Occipital lobe (tissue), 2 donors: ENCODE results near the gene ETFBKMT. TPM values are rescaled to one million over a fixed set of nuclear protein-coding genes. Genes with fewer than 3 reads are reported as not detected.
"Not testable (repeated sequence)": the region's sequence is repeated elsewhere in the genome, so short reads cannot be mapped to it uniquely, and the experiment has no call there.

ENCODE experiments used
- DNase-seq: peaks from one replicate; lab custom pipeline; 2025; lab: John Stamatoyannopoulos, UW
- total RNA-seq: library from RNA; depleted of rRNA; stranded (reverse); fragments of >200 nt; gene quantifications from one replicate; pipeline ENCODE4 v1.2.3, GENCODE V29; 2014

ETFBKMT gene
- total RNA-seq, 1 donor from 2014 or later = 3.4 TPM

GRCh38 chr12:31655208-31655607 lies 4.3 kb upstream of the ETFBKMT start:
- no peak for DNase-seq

- no peak for DNase-seq
Measured at GRCh38 chr12:31655792-31656191, 3.7 kb upstream of the ETFBKMT start.

GRCh38 chr12:31658471-31659086 lies 909 bp upstream of the ETFBKMT start:
- DNase-seq = no peak

- DNase-seq = no peak
Measured at GRCh38 chr12:31662176-31662849, 2.8 kb downstream of the ETFBKMT start.

- no peak for DNase-seq
Measured at GRCh38 chr12:31663576-31663975, 4.1 kb downstream of the ETFBKMT start.

- no peak for DNase-seq
Measured at GRCh38 chr12:31664038-31664437, 4.5 kb downstream of the ETFBKMT start.

- no peak for DNase-seq
Measured at GRCh38 chr12:31669020-31669419, 9.5 kb downstream of the ETFBKMT start.

GRCh38 chr12:31669582-31669981 lies 10.1 kb downstream of the ETFBKMT start:
- not testable (repeated sequence) for DNase-seq

- DNase-seq = no peak
Measured at GRCh38 chr12:31672521-31672920, 13.0 kb downstream of the ETFBKMT start.

- DNase-seq = no peak
Measured at GRCh38 chr12:31682136-31682962, 22.9 kb downstream of the ETFBKMT start.

GRCh38 chr12:31685801-31686200 lies 26.3 kb downstream of the ETFBKMT start:
- DNase-seq = no peak

GRCh38 chr12:31687101-31687527 lies 27.6 kb downstream of the ETFBKMT start:
- no peak for DNase-seq

- DNase-seq = not testable (repeated sequence)
Measured at GRCh38 chr12:31689921-31690320, 30.4 kb downstream of the ETFBKMT start.

- DNase-seq = no peak
Measured at GRCh38 chr12:31702047-31702446, 42.6 kb downstream of the ETFBKMT start.

- no peak for DNase-seq
Measured at GRCh38 chr12:31705621-31706020, 46.1 kb downstream of the ETFBKMT start.

- DNase-seq = not testable (repeated sequence)
Measured at GRCh38 chr12:31708118-31708517, 48.6 kb downstream of the ETFBKMT start.

GRCh38 chr12:31710021-31710818 lies 50.7 kb downstream of the ETFBKMT start:
- DNase-seq = no peak

GRCh38 chr12:31712877-31713276 lies 53.4 kb downstream of the ETFBKMT start:
- DNase-seq = no peak

GRCh38 chr12:31714406-31715271 lies 55.2 kb downstream of the ETFBKMT start:
- no peak for DNase-seq

GRCh38 chr12:31715283-31715825 lies 55.9 kb downstream of the ETFBKMT start:
- no peak for DNase-seq
